GM18861 (cell line): Measurements from ENCODE around the gene PPP5C.
"Not testable (repeated sequence)": the region's sequence is repeated elsewhere in the genome, so short reads cannot be mapped to it uniquely, and the experiment has no call there.

Experiments
- ATAC-seq: cut with Tn5 transposase; IDR thresholded peaks from one replicate; pipeline ENCODE4 v1.9.1; 2021; ENCODE audit not compliant: unreplicated experiment

The PPP5C gene

GRCh38 chr19:46384396-46384795 lies 37.5 kb downstream of the PPP5C start:
- no peak for ATAC-seq

GRCh38 chr19:46385636-46386035 lies 38.7 kb downstream of the PPP5C start:
- ATAC-seq: no peak

GRCh38 chr19:46386151-46386550 lies 39.3 kb downstream of the PPP5C start:
- no peak for ATAC-seq

GRCh38 chr19:46386996-46387712 lies 40.3 kb downstream of the PPP5C start:
- no peak for ATAC-seq

- no peak for ATAC-seq
Measured at GRCh38 chr19:46387713-46388130, 40.8 kb downstream of the PPP5C start.

GRCh38 chr19:46388311-46389095 lies 41.6 kb downstream of the PPP5C start:
- no peak for ATAC-seq

GRCh38 chr19:46390121-46390858 lies 43.4 kb downstream of the PPP5C start:
- ATAC-seq: no peak

- no peak for ATAC-seq
Measured at GRCh38 chr19:46390866-46391265, 44.0 kb downstream of the PPP5C start.

- no peak for ATAC-seq
Measured at GRCh38 chr19:46391296-46392251, 44.7 kb downstream of the PPP5C start.

GRCh38 chr19:46392252-46392801 lies 45.4 kb downstream of the PPP5C start:
- no peak for ATAC-seq

GRCh38 chr19:46392837-46393236 lies 46.0 kb downstream of the PPP5C start:
- no peak for ATAC-seq

GRCh38 chr19:46393456-46394401 lies 46.8 kb downstream of the PPP5C start:
- no peak for ATAC-seq

GRCh38 chr19:46394402-46394797 lies 47.5 kb downstream of the PPP5C start:
- ATAC-seq: no peak

GRCh38 chr19:46397801-46398479 lies 51.1 kb downstream of the PPP5C start:
- not testable (repeated sequence) for ATAC-seq

- ATAC-seq: no peak
Measured at GRCh38 chr19:46402725-46403124, 55.8 kb downstream of the PPP5C start.

- ATAC-seq: no peak
Measured at GRCh38 chr19:46404055-46404752, 57.3 kb downstream of the PPP5C start.

GRCh38 chr19:46404753-46405468 lies 58.0 kb downstream of the PPP5C start:
- no peak for ATAC-seq
